GM12892 (cell line): ENCODE results near the gene FAM13A.

Experiments used
- DNase-seq: peaks from one replicate; pipeline ENCODE4 v3.0.0; 2011; ENCODE audit not compliant: insufficient read length
- FAIRE-seq: peaks from 2 replicates; lab custom pipeline; 2011; peaks lifted over from hg19 to GRCh38; lab: Jason Lieb, UNC
- POLR2A ChIP-seq: IDR thresholded peaks from 2 replicates; pipeline ENCODE4 v1.6.1; 2011; ENCODE audit warnings: low read depth, low read length, control low read depth
- POLR2AphosphoS5 ChIP-seq: IDR thresholded peaks from 2 replicates; pipeline ENCODE4 v1.6.1; 2011; ENCODE audit warnings: low read depth, low read length, control low read depth
- TAF1 ChIP-seq: IDR thresholded peaks from 2 replicates; pipeline ENCODE4 v1.6.1; 2011; ENCODE audit warnings: low read depth, mild to moderate bottlenecking, control low read depth, low read length, borderline replicate concordance

The FAM13A gene

GRCh38 chr4:88761342-88761741, 295.6 kb downstream of the FAM13A start:
- DNase-seq = no peak
- FAIRE-seq = no peak
- TF ChIP-seq POLR2A = no peak
- TF ChIP-seq TAF1 = no peak
- TF ChIP-seq POLR2AphosphoS5 = no peak

- FAIRE-seq = no peak
- TF ChIP-seq TAF1 (no peak), POLR2AphosphoS5 (no peak), POLR2A (no peak)
- no peak for DNase-seq
Measured at GRCh38 chr4:88759895-88760290, 297.1 kb downstream of the FAM13A start.

DNA sequence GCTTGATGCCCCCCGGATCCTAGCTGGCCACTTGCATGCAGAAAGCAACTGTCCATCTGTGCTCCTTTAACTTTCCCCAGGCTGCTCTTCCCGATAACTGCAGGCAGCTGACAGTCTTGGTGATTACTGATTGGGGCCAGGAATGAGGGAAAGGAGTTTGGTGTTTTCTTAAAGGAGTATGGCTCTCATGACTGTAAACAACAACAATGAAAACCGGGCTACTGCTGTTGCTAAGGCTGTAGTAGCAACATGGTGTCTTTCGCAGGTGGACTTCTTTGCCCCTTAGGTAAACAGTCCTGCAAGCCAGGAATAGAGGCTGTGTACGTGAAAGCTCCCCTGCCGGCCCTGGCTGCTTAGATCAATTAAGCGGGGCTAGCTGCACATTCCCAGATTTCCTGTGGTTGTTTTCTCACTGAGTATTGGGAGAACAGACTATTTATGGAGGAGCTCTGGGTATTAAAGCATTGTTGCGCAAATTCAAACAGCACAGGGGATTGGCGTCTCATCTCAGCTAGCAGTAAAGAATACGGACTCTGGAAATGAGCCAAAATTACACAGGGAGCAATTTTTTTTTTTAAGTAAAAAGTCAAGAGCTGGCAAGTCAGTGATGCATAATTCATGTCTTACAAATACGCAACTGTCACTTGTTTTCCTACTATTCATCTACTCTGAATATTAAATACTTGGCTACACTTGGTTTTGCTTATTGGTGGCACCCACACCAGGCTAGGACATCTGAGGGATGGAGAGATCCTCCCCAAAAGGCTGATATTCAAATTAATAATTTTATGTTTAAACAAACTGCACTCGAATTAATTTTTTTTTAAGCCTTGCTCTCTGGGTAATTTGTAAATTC, 297.7 kb downstream of the FAM13A start:
- TF ChIP-seq POLR2A = no peak
- TF ChIP-seq POLR2AphosphoS5 = no peak
- TF ChIP-seq TAF1 = no peak
- DNase-seq = no peak
- no peak for FAIRE-seq

DNA sequence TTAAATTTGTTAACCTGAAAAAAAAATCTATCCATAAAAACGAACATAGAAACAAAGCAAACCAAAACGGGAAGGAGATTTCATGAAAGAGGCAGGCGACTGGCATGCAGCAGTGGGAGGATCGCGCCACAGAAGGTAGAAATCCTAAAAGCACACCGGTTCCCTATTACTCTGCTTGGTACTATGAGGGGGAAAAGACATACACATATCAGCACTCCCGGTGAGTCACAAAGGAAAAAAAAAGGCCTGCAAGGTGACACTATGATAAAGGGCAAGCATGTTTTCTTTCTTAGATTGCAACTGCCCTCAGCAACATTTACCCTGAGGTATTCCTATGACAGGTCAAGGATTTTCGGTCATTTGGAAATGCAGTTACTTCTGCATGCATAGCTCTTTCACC, 298.7 kb downstream of the FAM13A start:
- DNase-seq = no peak

GRCh38 chr4:88757776-88758175, 299.2 kb downstream of the FAM13A start:
- DNase-seq = no peak

More for the DNA sequence above, 298.7 kb downstream of the FAM13A start:
- TF ChIP-seq TAF1 (no peak), POLR2A (no peak), POLR2AphosphoS5 (no peak)
- FAIRE-seq = no peak

DNA sequence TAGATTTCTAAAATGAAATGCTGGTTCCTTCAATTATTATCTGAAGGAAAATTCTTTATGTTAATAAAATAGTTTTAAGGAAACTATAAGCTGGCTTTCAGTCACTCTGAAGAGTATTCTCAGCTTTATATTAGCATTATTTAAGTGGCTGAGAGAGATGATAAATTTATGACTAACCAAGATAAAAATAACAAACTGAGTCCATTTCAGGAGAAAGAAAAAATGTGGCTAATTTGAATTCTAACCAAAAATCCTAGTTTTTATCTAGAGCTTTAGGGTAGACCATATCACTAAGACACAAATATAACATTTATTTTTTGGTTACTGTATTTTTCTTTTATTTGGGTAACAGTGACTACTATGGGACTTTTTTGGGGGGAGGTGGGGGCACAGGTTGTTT, 299.9 kb downstream of the FAM13A start:
- TF ChIP-seq POLR2A = no peak
- TF ChIP-seq POLR2AphosphoS5 = no peak
- no peak for TF ChIP-seq TAF1
- FAIRE-seq (no peak), DNase-seq (no peak)

More at GRCh38 chr4:88757776-88758175, 299.2 kb downstream of the FAM13A start:
- TF ChIP-seq POLR2AphosphoS5 (no peak), TAF1 (no peak), POLR2A (no peak)
- no peak for FAIRE-seq

- no peak for FAIRE-seq
- no peak for DNase-seq
- TF ChIP-seq POLR2AphosphoS5 (no peak), TAF1 (no peak), POLR2A (no peak)
Measured at GRCh38 chr4:88756149-88756548, 300.8 kb downstream of the FAM13A start.

GRCh38 chr4:88755454-88755853, 301.5 kb downstream of the FAM13A start:
- no peak for TF ChIP-seq TAF1
- DNase-seq (no peak), FAIRE-seq (no peak)

DNA sequence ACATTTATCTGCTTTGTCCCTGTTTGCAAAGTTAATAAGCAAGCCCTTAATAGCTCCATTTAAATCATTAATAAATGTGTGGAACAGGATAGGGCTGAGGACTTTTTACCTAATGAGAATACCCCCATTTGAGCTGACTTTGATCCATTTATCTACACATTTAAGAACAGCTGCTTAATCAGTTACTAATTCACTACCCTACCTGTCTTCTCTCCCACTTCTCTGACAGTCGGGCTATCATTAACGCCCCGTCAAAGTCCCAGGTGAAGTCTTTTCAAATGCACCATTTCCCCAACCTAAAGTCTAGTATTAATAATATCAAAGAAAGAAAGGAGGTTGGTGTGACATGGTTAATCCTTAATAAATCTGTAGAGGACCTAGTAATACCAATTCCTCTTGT, 302.2 kb downstream of the FAM13A start:
- TF ChIP-seq TAF1 (no peak), POLR2AphosphoS5 (no peak), POLR2A (no peak)
- DNase-seq (no peak), FAIRE-seq (no peak)

DNA sequence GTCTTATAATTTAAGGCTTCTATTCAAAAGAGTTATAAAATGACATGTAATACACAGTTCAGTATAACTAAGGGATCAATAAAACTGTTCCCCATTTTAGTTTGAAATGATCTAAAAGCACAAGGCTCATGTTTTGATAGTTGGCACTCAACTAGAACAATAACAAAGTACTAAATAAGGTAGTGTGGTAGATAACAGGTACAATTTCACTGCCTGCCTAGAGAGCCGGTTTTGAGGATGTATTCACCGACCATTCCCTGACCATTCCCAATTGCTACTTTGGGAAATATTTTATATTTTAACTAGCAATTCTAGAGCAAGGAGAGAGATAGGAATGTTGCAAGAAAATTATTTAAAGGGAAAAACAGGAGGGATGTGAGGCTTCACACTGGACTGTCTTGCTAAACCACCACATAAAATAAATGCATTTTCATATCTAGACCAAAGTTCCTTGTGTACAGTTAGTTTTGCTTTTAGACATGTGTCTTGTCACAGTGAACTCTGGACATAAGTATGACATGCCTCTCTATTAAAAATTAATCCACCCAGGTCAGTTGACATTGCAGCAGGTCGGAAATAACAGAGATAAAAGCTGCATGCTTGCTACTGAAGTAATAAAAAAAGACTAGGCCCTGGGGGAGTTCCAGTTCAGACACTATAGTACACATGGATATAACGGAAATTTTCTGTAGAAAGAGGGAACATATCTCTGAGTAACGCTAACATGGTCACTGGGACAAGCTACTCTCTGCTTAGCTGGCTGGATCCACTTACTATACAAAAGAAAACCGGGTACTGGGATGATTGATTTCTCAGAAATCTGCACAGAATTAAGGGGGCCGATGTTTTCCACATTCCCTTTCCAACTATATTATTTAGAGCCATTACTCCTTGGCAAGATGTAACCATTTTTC, 303.1 kb downstream of the FAM13A start:
- FAIRE-seq (no peak), DNase-seq (no peak)
- TF ChIP-seq TAF1 (no peak), POLR2AphosphoS5 (no peak)

DNA sequence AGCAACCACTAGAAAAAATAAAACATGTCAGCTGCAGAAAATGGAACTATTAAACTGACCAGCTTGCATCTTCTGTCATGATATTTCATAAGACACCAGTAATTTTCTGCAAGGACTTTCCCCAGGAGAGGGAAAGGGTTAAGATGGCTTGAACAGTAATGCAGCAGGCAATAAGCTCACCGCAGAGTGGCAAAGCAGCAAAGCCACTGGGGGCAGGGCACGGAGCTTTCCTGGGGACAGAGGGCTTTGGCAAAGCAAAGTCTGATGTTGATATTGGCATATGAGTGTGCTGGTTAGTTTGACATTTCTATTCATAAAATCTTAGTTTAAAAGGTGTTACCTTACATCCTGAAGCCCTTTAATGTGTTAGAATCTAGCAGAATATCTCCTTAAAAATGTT, 304.2 kb downstream of the FAM13A start:
- DNase-seq = no peak
- TF ChIP-seq TAF1 = no peak
- no peak for TF ChIP-seq POLR2A
- no peak for TF ChIP-seq POLR2AphosphoS5
- no peak for FAIRE-seq

DNA sequence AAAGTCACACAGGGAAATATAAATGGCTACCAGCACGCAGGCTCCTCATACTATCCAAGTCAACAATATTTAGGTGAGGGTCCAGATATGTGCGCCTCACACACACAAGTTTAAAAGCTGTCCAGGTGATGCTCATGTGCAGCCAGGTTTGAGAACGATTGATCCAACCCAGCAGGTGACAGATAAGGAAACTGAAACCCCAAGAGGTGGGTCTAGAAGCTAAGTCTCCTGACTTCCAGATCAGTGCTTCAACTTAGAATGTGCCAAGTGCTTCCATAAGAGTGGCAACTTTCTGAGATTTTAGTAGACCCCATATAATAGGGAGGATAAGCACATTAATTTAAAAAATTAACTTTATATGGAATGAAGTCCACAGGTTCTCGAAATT, 304.9 kb downstream of the FAM13A start:
- no peak for TF ChIP-seq POLR2AphosphoS5
- no peak for TF ChIP-seq POLR2A
- no peak for TF ChIP-seq TAF1
- no peak for FAIRE-seq
- no peak for DNase-seq
